GM12878 (cell line): ENCODE measurements around the gene SEMA4G. TPM values are rescaled to one million over a fixed set of nuclear protein-coding genes. Genes with fewer than 3 reads are reported as not detected.
A peak's percentile ranks its signal among the peaks of the same experiment; 100 is the strongest.

Source experiments
- BHLHE40 ChIP-seq, 2 experiments: fragments of 450-650 bp in 1 of 2; IDR thresholded peaks; 2 replicates each; pipeline ENCODE4 v1.6.1; 2011 to 2017; ENCODE audit warnings: low read depth in 2 of 2, borderline replicate concordance in 1 of 2, improper control_type of control experiment in 1 of 2, low read length in 1 of 2, mild to moderate bottlenecking in 1 of 2
- CEBPZ ChIP-seq: fragments of 150-350 bp; IDR thresholded peaks from 2 replicates; pipeline ENCODE4 v1.6.1; 2016; ENCODE audit warnings: low read depth, low read length
- CREM ChIP-seq: IDR thresholded peaks from 2 replicates; pipeline ENCODE4 v1.6.1; 2014; ENCODE audit warnings: antibody characterized with exemption, low read depth
- FOXK2 ChIP-seq: fragments of 450-650 bp; IDR thresholded peaks from 2 replicates; pipeline ENCODE4 v1.6.1; 2017; ENCODE audit warnings: mild to moderate bottlenecking, moderate library complexity
- HDAC2 ChIP-seq: fragments of 200-600 bp; sonication (generic); IDR thresholded peaks from 2 replicates; pipeline ENCODE4 v1.6.1; 2017
- JUNB ChIP-seq: IDR thresholded peaks from 2 replicates; pipeline ENCODE4 v1.6.1; 2016; ENCODE audit warnings: antibody characterized with exemption, mild to moderate bottlenecking
- NFYA ChIP-seq: IDR thresholded peaks from 2 replicates; pipeline ENCODE4 v1.6.1; 2011; ENCODE audit warnings: low read depth, mild to moderate bottlenecking, low read length, improper control_type of control experiment, borderline replicate concordance
- NKRF ChIP-seq: fragments of 450-650 bp; conservative IDR thresholded peaks from 2 replicates; pipeline ENCODE4 v1.6.1; 2017; ENCODE audit warnings: mild to moderate bottlenecking, moderate library complexity
- TAF1 ChIP-seq: IDR thresholded peaks from 2 replicates; pipeline ENCODE4 v1.6.1; 2011; ENCODE audit warnings: mild to moderate bottlenecking, low read depth, low read length, borderline replicate concordance
- USF2 ChIP-seq: IDR thresholded peaks from 2 replicates; pipeline ENCODE4 v1.6.1; 2011; ENCODE audit warnings: low read depth, low read length, improper control_type of control experiment, borderline replicate concordance
- ZBTB4 ChIP-seq: fragments of 450-650 bp; formaldehyde crosslinking; IDR thresholded peaks from 2 replicates; pipeline ENCODE4 v1.4.0; 2022; ENCODE audit warnings: mild to moderate bottlenecking, moderate library complexity
- ZNF687 ChIP-seq: fragments of 450-650 bp; IDR thresholded peaks from 2 replicates; pipeline ENCODE4 v1.6.1; 2017; ENCODE audit warnings: mild to moderate bottlenecking, moderate library complexity
- polyA plus RNA-seq, 11 experiments: library from polyadenylated mRNA; depleted of rRNA in 4 of 11; unstranded in 6 of 11; stranded (reverse) in 5 of 11; fragments of >200 nt; fragmentation: Nextera tagmentation in 4 of 11; fragmentation: Illumina TruSeq in 1 of 11; extraction: Ambion mirVana in 4 of 11; extraction: Trizol in 1 of 11; gene quantifications; 1 replicate in 1 of 11; 2 replicates in 10 of 11; pipeline versions ENCODE4 v1.2.1 to v1.2.3, GENCODE V29; 2011 to 2016; ENCODE audit warnings: inconsistent platforms in 2 of 11, missing spikeins in 2 of 11, low read depth in 1 of 11
- total RNA-seq, 4 experiments: library from RNA; depleted of rRNA in 3 of 4; stranded (reverse); fragments of >200 nt in 3 of 4; fragmentation: Illumina TruSeq in 1 of 4; extraction: Trizol in 1 of 4; gene quantifications; 2 replicates each; pipeline versions ENCODE4 v1.2.1 to v1.2.3, GENCODE V29; 2013 to 2021

Gene SEMA4G
- total and polyA plus RNA-seq, 10 of the 15 experiments (the other 5 are each of a cell fraction or from before 2014, with no cell fraction given) = 0.09 to 2.3 (median 0.44) TPM; not detected in 4

- TF ChIP-seq USF2 = no peak
- peak; percentile 74 for TF ChIP-seq FOXK2
- TF ChIP-seq NFYA = no peak
- TF ChIP-seq HDAC2 = 0 out of 2 replicates have a peak, but pooled peaks have one; percentile 36
- peak; percentile 97 for TF ChIP-seq ZNF687
- TF ChIP-seq JUNB = no peak
- TF ChIP-seq TAF1 = peak; percentile 68
- TF ChIP-seq CEBPZ = no peak
- TF ChIP-seq ZBTB4 = no peak
- peak in 1 of 2 experiments; percentile 58; a peak in 1 of 4 replicates for TF ChIP-seq BHLHE40 (IDR thresholded peaks at IDR 0.05; ENCODE audit: borderline replicate concordance in 1 of 2, low read depth in 2 of 2, low read length in 1 of 2)
- peak; percentile 59; the same call in 1 of the 2 replicates for TF ChIP-seq CREM
- peak; percentile 97 for TF ChIP-seq NKRF
Measured at GRCh38 chr10:100986952-100987684, 17.8 kb downstream of the SEMA4G start, which contains the start of the genes MRPL43 and TWNK (continued).
